Measurements from ENCODE around the gene GABRB3. TPM values are rescaled to one million over a fixed set of nuclear protein-coding genes. Genes with fewer than 3 reads are reported as not detected.

GABRB3 gene
- total and polyA plus RNA-seq, 10 donors, result 0.09 to 7.0 (median 1.2) TPM

DNA sequence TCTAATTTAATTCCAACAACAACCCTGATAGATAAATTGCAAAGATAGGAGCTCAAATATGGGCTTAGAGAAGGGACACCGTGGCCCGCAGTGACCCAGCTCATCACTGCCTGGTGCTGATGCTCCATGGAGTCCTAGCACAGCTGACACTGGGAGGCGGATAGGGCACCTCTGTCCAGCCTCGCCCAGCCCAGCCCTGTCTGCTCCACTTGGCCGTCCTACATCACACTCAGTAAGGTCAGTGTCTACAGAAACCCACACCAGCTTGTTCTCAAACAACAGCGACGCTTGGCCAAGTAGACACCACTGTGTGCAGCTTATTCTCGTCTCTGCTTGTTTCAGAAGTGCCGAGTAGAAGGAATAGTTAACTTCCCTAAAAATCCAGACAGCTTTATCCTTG, 33.9 kb downstream of the GABRB3 start:
- TF ChIP-seq POLR2A (IDR thresholded peaks at IDR 0.05) (no peak), POLR2AphosphoS5 (IDR thresholded peaks at IDR 0.05) (no peak)
- TF ChIP-seq, protein P1, sequence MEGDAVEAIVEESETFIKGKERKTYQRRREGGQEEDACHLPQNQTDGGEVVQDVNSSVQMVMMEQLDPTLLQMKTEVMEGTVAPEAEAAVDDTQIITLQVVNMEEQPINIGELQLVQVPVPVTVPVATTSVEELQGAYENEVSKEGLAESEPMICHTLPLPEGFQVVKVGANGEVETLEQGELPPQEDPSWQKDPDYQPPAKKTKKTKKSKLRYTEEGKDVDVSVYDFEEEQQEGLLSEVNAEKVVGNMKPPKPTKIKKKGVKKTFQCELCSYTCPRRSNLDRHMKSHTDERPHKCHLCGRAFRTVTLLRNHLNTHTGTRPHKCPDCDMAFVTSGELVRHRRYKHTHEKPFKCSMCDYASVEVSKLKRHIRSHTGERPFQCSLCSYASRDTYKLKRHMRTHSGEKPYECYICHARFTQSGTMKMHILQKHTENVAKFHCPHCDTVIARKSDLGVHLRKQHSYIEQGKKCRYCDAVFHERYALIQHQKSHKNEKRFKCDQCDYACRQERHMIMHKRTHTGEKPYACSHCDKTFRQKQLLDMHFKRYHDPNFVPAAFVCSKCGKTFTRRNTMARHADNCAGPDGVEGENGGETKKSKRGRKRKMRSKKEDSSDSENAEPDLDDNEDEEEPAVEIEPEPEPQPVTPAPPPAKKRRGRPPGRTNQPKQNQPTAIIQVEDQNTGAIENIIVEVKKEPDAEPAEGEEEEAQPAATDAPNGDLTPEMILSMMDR (IDR thresholded peaks at IDR 0.05 in 8 of 11, conservative IDR thresholded peaks at IDR 0.05 in 3 of 11), result no peak
- intact Hi-C loops (cut with DNase I; ENCODE audit: low total_unique reads), result no loop called here

DNA sequence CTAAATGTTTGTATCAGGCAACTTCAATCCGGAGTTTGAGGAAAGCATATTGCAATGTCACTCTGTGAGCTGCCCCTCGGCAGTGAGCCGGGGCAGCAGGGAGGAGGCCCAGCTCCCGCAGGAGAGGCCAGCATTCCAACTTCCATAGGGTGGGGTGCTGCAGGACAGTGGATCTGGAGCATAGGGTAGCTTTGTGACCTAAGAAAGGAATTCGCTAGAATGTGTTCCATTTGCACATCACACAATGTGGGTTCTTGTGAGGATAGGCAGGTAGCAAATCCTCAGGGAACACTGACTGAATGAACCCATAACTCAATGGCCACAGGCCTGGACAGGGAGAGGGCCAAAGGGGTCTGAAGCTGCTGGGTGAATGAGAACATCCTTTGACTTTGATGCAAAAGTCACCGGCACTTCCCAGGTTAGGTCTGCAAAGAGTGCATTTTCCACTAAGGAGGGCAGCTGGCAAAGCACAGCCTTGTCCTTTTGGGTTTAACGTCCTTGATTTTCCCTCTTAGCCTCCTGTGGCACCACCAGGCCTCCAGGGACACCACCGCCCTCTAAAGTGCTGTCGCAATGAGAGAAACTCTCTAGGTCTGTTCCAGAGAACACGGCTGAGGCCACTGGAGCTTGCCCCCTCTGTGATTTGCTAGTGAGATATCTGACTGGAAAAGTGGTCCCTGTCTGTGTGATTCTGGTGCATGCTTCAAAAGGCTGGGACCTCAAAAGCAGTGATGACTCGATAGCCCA, 36.2 kb downstream of the GABRB3 start:
- WGBS, 5 donors, result 58 to 80% (median 64%) methylated on average over 11 of the region's 11 CpGs
- no peaks in the 10 kb centered on the region for H3K36me3 ChIP-seq
- no peak for TF ChIP-seq POLR2A (IDR thresholded peaks at IDR 0.05)
- no peak for TF ChIP-seq POLR2AphosphoS5 (IDR thresholded peaks at IDR 0.05)
- TF ChIP-seq, protein P1 (IDR thresholded peaks at IDR 0.05 in 8 of 11, conservative IDR thresholded peaks at IDR 0.05 in 3 of 11), result no peak
- DNase-seq, result no peak
- no peak overlapping the region for H3K4me3 ChIP-seq
- peaks cover 0 to 63% (median 27%) of the 10 kb centered on the region in 8 donors for H3K9me3 ChIP-seq
- H3K4me1 ChIP-seq, result no peaks in the 10 kb centered on the region
- no peaks in the 10 kb centered on the region for H3K27me3 ChIP-seq (replicated peaks in 1 of 7)
- no peak overlapping the region for H3K27ac ChIP-seq
- intact Hi-C loops (cut with DNase I; ENCODE audit: low total_unique reads), result no loop called here

More for the DNA sequence above, 33.9 kb downstream of the GABRB3 start:
- WGBS, 5 donors, result 77 to 90% (median 85%) methylated on average over 9 of the region's 9 CpGs
- DNase-seq, result no peak
- H3K4me3 ChIP-seq, result no peak overlapping the region
- H3K4me1 ChIP-seq, result no peaks in the 10 kb centered on the region
- H3K27me3 ChIP-seq (replicated peaks in 1 of 7), result no peaks in the 10 kb centered on the region
- no peak overlapping the region for H3K27ac ChIP-seq
- H3K36me3 ChIP-seq, result no peaks in the 10 kb centered on the region
- H3K9me3 ChIP-seq, result peaks cover 0 to 43% (median 9%) of the 10 kb centered on the region in 8 donors

DNA sequence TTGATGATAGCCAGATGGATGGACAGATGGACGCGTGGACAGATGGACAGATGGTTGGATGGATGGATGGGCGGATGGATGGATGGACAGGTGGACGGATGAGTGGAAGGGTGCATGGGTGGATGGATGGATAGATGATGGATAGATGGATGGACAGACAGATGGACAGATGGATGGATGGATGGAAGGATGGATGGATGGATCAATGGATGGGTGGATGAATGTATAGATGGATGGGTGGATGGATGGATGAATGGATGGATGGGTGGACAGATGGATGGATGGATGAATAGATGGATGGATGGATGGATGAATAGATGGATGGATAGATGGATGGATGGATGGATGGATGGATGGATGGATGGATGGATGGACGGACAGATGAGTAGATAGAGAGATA, 40.9 kb downstream of the GABRB3 start:
- Histone ChIP-seq H3K27ac (no peak overlapping the region), H3K4me3 (no peak overlapping the region), H3K36me3 (no peaks in the 10 kb centered on the region), H3K27me3 (replicated peaks in 1 of 7) (no peaks in the 10 kb centered on the region), H3K4me1 (no peaks in the 10 kb centered on the region), H3K9me3 (peaks cover 0 to 52% (median 28%) of the 10 kb centered on the region in 8 donors)
- TF ChIP-seq POLR2AphosphoS5 (IDR thresholded peaks at IDR 0.05) (no peak), POLR2A (IDR thresholded peaks at IDR 0.05) (no peak)
- TF ChIP-seq, protein P1 (IDR thresholded peaks at IDR 0.05 in 8 of 11, conservative IDR thresholded peaks at IDR 0.05 in 3 of 11), result no peak
- DNase-seq, result no peak
- intact Hi-C loops (cut with DNase I; ENCODE audit: low total_unique reads), result no loop called here
- 86 to 92% (median 89%) methylated on average over 5 of the region's 5 CpGs for WGBS, 5 donors

DNA sequence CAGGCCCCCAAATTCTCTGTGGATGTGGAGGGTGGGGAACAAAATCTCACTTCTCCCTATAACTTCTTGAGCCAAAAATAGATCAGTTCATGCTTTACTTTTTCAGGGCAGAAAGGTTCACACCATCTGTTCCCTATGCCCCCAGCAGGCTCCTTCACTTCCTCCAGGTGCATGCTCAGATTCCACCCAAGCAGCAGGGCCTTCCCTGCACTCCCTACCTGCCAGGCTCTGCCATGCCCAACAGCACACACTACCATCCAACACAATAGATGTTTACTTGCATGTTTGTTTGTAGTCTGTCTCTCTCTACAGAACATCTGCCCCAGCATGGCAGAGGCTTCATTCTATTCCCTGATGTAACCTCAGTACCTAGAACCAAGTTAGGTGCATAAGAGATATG, 43.3 kb downstream of the GABRB3 start:
- Histone ChIP-seq H3K9me3 (peaks cover 0 to 49% (median 27%) of the 10 kb centered on the region in 8 donors), H3K4me1 (no peaks in the 10 kb centered on the region), H3K27ac (no peak overlapping the region), H3K4me3 (no peak overlapping the region), H3K36me3 (no peaks in the 10 kb centered on the region), H3K27me3 (replicated peaks in 1 of 7) (no peaks in the 10 kb centered on the region)
- intact Hi-C loops (cut with DNase I; ENCODE audit: low total_unique reads), result no loop called here
- DNase-seq, result no peak
- TF ChIP-seq POLR2AphosphoS5 (IDR thresholded peaks at IDR 0.05) (no peak), POLR2A (IDR thresholded peaks at IDR 0.05) (no peak)
- TF ChIP-seq, protein P1 (IDR thresholded peaks at IDR 0.05 in 8 of 11, conservative IDR thresholded peaks at IDR 0.05 in 3 of 11), result no peak

All from spleen (tissue), 11 donors.